ENCODE results near the gene LYPLA2. TPM values are rescaled to one million over a fixed set of nuclear protein-coding genes. Genes with fewer than 3 reads are reported as not detected.
"Not testable (repeated sequence)": the region's sequence is repeated elsewhere in the genome, so short reads cannot be mapped to it uniquely, and the experiment has no call there.

The LYPLA2 gene
- total RNA-seq, 1 donor from 2014 or later, result 27.7 TPM

DNA sequence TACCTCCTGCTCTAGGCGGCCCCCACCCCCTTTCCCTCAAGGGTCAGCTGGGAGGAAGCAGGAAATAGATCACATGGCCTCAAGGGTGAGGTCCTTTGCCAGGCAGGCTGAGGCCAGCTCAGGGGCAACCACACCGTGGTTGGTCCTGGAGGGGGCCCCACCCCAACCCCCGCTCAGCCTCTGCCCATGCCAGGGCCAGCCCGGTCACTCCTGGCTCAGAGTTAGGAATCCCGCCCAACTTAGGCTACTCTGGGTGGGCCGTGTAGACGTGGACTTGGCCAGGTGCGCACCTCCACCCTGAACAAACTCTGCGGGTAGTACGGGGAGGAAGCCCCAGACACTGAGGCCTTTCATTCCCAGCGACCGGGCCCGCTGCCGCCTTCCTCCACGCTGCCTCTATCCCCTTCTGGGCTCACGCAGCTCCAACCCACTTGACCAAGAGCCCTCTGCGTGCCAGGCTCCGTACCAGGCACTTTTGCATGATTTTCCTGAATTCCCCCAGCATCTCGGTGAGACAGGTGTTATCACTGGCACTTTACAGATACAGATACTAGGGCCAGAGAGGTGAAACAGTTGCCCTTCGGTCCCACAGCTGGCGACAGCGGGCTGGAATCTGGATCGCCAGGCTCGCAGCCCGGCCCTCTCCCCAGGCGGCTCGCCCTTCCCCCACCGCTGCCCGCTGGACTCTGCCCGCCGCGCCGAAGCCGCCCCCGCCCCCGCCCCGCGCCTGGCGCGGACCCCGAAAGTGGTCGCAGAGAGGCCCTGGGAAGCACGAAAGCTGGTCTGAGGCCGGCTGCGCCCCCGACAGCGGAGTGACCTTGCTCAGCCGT lies 8.8 kb downstream of the LYPLA2 start:
- FAIRE-seq (no peak), DNase-seq (ENCODE audit: low spot score in 2 of 2) (peak; percentile 47 to 70)

- DNase-seq (ENCODE audit: low spot score in 2 of 2), result peak; percentile 99 to 100
- no peak for FAIRE-seq
These were observed 9.7 kb downstream of the LYPLA2 start, which contains the start of gene GALE for GRCh38 chr1:23800400-23801337. TSS of gene GALE (minus strand) at chr1:23800754. CDS start at chr1:23799007, 1,747 bp downstream.

GRCh38 chr1:23801338-23801748 lies 10.4 kb downstream of the LYPLA2 start:
- no peak for DNase-seq (ENCODE audit: low spot score in 2 of 2)
- FAIRE-seq, result no peak

DNA sequence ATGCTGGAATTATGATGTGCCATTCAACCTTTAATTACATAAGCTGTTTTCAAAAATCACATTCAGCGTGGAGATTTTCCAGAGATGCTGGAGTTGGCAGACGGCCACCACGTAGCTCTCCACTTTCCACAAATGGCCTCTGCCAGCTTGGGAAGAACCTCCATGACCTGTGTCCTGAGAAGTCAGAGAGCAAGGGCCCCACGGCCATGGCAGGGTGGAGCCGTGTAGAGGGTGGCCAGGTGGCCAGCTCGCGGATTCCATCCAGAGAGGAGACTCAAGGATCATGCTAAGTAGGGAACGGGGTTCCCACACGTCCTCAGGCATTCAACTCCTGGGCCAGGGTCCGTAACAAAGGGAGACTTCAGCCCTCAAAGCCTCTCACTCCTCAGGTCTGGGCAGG lies 10.9 kb downstream of the LYPLA2 start:
- no peak for FAIRE-seq

DNA sequence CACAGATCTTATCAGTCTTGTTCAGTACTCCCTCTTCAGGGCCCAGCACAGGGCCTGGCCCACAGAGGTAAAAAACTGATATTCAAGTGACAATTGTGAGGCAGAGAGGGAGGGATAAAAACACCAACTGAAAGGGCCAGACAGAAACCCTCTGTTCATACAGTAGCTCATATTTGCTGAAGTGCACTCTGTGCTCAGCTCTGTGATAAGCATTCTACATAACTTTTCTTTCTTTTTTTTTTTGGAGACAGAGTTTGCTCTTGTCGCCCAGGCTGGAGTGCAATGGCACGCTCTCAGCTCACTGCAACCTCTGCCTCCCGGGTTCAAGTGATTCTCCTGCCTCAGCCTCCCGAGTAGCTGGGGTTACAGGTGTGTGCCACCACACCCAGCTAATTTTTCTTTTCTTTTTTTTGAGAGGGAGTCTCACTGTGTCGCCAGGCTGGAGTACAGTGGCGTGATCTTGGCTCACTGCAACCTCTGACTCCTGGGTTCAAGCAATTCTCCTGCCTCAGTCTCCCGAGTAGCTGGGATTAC lies 11.9 kb downstream of the LYPLA2 start:
- not testable (repeated sequence) for FAIRE-seq; DNase-seq (ENCODE audit: low spot score in 2 of 2)

More for the DNA sequence above, 10.9 kb downstream of the LYPLA2 start:
- no peak for DNase-seq (ENCODE audit: low spot score in 2 of 2)

DNA sequence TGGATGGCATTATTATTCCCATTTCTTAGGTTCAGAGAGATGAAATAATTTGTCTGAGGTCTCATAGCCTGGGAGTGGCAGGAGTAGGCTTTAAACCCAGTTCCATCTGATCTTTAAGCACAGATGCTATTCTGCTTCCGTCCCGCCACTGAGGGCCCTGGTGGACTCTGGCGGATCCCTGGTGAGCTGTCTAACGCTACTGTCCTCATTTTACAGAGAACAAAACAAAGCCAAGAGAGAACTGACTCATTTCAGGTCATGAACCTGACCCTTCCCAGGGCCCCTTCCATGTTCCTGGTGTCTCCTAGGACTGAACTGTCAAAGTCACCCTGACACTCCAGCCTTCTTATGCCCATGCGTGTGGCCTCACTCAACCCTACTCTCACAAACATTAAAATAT lies 12.7 kb downstream of the LYPLA2 start:
- no peak for FAIRE-seq
- no peak for DNase-seq (ENCODE audit: low spot score in 2 of 2)

DNA sequence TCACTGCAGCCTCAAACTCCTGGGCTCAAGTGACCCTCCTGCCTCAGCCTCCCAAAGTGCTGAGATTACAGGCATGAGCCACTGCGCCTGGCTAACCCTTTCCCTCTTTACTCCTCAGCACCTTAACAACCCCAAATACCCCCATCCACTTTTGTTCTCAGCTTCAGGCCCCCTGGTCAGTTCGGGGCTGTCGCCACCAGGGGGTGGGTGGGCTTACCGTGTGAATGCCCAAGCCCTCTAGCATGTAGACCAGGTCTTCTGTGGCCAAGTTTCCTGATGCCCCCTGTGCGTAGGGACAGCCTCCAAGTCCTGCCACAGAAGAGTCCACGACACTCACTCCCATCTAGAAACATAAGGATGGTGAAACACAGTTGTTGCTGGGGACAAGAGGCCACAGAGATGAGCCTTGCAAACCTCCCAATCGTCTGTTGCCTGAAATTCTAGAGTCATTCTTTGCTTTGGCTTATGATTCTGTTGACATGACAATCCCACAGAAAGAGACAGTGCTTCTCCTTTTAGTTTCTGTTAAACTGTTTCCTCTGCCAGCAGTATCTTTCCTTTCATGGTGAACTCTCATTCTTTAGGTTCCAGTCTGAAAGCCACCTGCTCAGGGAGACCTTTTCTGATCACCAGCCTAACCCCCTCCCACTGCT lies 13.4 kb downstream of the LYPLA2 start:
- no peak for FAIRE-seq
- DNase-seq (ENCODE audit: low spot score in 2 of 2), result no peak

- DNase-seq (ENCODE audit: low spot score in 2 of 2) (no peak), FAIRE-seq (no peak)
These were observed 14.1 kb downstream of the LYPLA2 start for GRCh38 chr1:23805025-23805424.

DNA sequence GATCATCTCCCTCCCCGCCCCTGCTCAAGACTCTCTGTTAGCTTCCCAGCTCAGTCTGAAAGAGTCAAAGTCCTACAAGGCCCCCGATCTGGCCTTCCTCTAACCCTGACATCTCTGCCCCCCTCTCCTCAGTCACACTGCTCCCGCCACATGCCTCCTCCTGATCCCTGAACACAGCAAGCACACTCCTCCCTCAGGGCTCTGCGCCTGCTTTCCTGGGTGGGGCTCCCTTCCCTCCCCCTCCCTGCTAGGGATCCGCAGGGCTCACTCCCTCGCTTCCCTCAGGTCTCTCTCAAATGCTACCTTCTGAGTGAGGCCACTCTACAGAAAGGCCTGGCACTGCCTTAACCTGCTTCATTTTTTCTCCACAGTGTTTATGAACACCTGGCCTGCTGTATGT lies 15.3 kb downstream of the LYPLA2 start:
- FAIRE-seq, result no peak

DNA sequence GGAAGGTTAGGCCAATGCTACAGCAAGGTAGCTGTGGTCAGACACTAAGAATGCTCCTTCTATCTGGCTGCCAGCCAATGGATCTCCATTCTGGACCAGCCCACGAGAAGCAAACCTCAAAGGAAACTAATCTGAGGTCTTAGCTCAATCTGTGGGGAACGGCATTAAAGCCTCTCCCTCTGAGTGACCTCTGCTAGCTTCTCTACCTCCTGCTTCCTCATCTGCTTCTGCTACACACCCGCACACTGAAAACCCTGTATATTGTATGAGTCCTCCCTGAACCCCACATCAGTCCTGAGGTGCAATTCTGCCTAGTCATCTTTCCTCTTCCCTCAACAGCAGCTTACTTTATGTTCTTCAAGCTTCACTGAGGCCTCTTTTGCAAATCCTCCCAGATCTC lies 16.5 kb downstream of the LYPLA2 start:
- no peak for FAIRE-seq
- DNase-seq (ENCODE audit: low spot score in 2 of 2), result no peak

More for the DNA sequence above, 15.3 kb downstream of the LYPLA2 start:
- no peak for DNase-seq (ENCODE audit: low spot score in 2 of 2)

DNA sequence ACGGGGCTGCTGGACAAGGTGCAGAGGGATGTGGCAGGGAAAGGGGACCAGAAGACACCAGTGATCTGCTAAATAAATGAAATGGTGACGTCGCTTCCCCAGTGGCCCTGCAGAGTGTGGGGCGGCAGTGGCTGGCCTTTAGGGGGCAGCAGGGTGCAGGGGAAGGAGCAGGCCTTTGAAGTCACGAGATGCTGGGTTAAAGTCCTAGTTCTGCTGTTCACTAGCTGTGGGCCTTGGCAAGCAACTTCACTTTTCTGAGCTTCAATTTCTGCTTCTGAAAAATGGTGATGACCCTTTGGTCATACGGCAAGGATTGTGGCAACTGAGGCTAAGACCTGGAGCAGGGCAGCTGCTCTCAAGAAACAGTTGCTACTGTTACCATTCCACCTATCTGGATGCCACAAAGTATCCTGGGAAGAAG lies 18.8 kb downstream of the LYPLA2 start:
- no peak for FAIRE-seq
- peak in 1 of 2 donors; percentile 62 for DNase-seq (ENCODE audit: low spot score in 2 of 2)

GRCh38 chr1:23810818-23811540 lies 20.0 kb downstream of the LYPLA2 start:
- DNase-seq (ENCODE audit: low spot score in 2 of 2) (no peak), FAIRE-seq (no peak)

DNA sequence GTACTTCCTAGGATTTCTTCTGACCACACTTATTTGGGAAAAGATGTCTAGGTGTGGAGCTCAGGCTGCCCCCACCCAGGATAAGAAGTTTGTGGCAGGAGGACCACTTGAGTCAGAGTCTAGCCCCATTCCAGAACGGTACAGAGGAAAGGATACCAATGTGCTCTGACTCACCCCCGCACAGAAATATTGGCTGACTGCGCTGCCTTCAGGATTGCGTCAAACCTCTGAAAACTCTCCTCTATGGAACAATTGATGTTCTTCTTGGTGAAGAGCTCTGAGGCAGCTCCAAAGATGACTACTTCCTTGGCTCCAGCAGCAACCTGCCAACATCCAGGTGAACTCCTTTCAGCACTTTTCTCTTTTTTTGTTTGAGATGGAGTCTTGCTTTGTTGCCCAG lies 23.1 kb downstream of the LYPLA2 start:
- DNase-seq (ENCODE audit: low spot score in 2 of 2) (no peak), FAIRE-seq (no peak)

DNA sequence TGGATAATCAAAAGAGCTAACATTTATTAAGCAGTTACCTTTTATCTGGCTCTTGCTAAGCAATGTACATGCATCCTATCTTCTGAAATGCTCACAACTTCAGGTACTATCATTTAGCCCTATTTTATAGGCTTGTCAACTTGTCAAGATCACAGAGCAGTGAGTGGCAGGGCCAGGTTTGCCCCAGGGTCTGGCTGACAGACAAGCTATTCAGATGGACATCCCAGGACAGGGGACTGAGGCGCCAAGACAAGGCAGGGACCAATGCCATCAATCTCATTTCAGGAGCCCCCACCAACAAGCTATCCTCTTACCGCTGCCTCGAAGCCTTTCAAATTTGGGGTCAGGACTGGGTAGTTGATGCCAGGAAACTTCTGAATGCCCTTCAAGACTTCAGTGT lies 25.4 kb downstream of the LYPLA2 start:
- FAIRE-seq (no peak), DNase-seq (ENCODE audit: low spot score in 2 of 2) (no peak)

DNA sequence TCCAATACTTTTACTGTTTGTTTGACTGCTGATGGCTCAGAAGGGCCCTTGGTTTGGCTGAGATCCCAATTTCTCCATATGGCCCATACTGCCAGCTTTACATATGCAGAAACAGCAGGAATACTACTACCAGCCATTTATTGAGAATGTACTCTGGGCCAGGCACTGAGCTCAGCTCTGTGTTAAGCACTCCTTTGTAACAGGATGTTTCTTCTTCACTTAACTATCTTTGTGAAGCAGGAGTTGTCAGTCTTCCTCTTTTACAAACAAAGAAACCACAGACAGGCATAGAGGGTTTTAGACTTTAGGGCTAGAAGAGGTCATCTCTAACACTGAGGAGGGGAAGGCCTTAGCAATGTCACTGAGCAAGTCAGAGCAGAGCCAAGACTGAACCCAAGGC lies 26.0 kb downstream of the LYPLA2 start:
- DNase-seq (ENCODE audit: low spot score in 2 of 2), result no peak
- FAIRE-seq, result no peak

- DNase-seq (ENCODE audit: low spot score in 2 of 2) (no peak), FAIRE-seq (no peak)
These were observed 26.7 kb downstream of the LYPLA2 start for GRCh38 chr1:23817633-23818032.

DNA sequence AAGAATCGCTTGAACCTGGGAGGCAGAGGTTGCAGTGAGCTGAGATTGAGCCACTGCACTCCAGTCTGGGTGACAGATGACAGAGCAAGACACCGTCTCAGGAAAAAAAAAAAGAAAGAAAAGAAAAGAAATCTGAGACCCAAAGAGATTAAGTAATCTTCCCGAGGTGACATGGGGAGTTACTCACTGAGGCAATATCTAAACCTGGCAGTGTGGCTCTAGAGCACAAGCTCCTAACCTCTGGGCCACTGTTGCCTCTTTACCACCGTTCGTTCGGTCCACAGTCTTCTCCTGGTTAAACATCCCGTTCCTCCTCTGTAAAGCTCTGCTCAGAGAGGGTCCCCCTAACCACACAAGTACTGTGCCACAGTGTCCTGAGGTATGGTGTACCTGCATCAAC lies 32.8 kb downstream of the LYPLA2 start:
- FAIRE-seq (no peak), DNase-seq (ENCODE audit: low spot score in 2 of 2) (no peak)

DNA sequence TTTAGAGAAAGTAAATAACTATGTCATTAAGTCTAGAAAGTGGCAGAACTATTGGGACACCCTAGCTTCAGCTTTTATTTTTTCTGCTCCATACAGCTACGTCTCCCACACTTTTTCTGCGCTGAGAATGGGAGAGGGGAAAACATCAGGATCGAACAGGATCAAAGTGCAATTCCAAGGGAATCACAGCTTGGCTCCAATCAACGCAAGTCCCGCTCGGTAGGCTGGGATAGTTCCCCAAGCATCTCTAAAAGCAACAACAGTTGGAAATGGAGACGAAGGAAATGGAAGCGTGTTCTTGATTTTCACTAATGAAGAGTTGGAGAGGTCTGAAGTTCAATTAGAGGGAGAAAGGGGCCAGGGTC lies 33.7 kb downstream of the LYPLA2 start:
- no peak for DNase-seq (ENCODE audit: low spot score in 2 of 2)

GRCh38 chr1:23825076-23825761 lies 34.3 kb downstream of the LYPLA2 start, which contains the start of gene HMGCL:
TSS of gene HMGCL (minus strand) at chr1:23825429. CDS start at chr1:23825415, 14 bp downstream.
- DNase-seq (ENCODE audit: low spot score in 2 of 2), result peak; percentile 86 to 91
- no peak for FAIRE-seq

More for the DNA sequence above, 33.7 kb downstream of the LYPLA2 start:
- no peak for FAIRE-seq
